ENCODE measurements around the gene C17orf67. TPM values are rescaled to one million over a fixed set of nuclear protein-coding genes. Genes with fewer than 3 reads are reported as not detected.

C17orf67 gene
- total and polyA plus RNA-seq, 2 of the 13 experiments (the other 11 are each of a cell fraction or from before 2014, with no cell fraction given), result 0.41 to 0.86 TPM

DNA sequence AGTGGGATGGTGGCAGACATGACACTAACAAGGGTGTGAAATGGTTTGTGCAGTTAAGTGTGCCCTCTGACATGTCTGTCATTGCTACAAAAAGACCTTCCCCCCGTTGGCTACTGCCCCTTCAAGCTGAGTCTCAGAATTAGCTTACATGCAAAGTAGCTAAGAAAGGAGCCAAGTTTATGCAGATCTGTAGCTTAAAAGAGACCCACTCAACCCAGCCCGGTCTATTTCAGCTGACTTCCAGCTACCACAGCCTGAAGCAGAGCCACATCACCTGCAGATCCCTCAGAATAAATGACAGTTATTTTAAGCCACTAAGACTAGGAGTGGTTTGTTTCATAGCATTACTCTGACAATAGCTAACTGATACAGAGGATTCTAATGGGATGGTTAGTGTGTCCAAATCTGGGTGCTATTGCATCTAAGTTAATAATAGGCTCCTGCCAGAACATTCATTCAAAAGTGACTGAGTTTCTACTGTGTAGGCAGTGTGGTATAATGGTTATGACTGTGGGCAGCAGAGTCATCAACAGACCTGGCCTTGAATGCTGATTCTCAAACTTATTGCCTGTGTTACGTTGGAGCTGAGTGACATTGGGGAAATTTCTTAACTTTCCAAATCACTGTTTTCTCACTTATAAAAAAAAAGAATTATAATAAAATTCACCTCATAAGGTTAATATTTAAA is 11.7 kb downstream of the C17orf67 start:
- no peak overlapping the region for H3K9ac ChIP-seq (ENCODE audit: insufficient read depth, low read depth, low read length)
- H3K27me3 ChIP-seq (ENCODE audit: control insufficient read depth in 1 of 2, insufficient read depth in 2 of 2, low read length in 2 of 2), result peaks cover 0 to 6% of the 10 kb centered on the region in 2 experiments; a peak in 2 of 5 replicates
- ATAC-seq (no peak), DNase-seq (ENCODE audit: low spot score) (no peak), FAIRE-seq (no peak)
- no peak overlapping the region for H2AFZ ChIP-seq (ENCODE audit: low read length)
- H3K4me3 ChIP-seq (replicated peaks in 1 of 3; ENCODE audit: insufficient read depth in 1 of 3, low read depth in 2 of 3, low read length in 3 of 3), result no peak overlapping the region
- ChIA-PET CTCF (ENCODE audit: low intra/inter-chr PET ratio, low total read pairs) (no interaction called here), POLR2A (no interaction called here)
- no peak overlapping the region for H3K4me2 ChIP-seq (ENCODE audit: low read depth, low read length)
- peaks cover 27% of the 10 kb centered on the region for H3K4me1 ChIP-seq (ENCODE audit: insufficient read depth, low read length)
- H3K36me3 ChIP-seq (replicated peaks in 1 of 2; ENCODE audit: control insufficient read depth in 1 of 2, insufficient read depth in 2 of 2, low read length in 2 of 2), result no peaks in the 10 kb centered on the region
- H3K27ac ChIP-seq (ENCODE audit: extremely low read length, insufficient read depth, low read length), result no peak overlapping the region
- no TSS peak for BruUV-seq (replicated peaks)
- in situ Hi-C loops (cut with HindIII; ENCODE audit: extremely low pct_ligation_motif_present, low pct_unique_long_range_greater_than_20kb), result no loop called here
- TF ChIP-seq SP140L (CRISPR knock-in tag; IDR thresholded peaks at IDR 0.05; ENCODE audit: borderline replicate concordance), result no peak
- TF ChIP-seq RBAK (CRISPR knock-in tag; IDR thresholded peaks at IDR 0.05), result peak; percentile 19; the same call in 1 of the 2 replicates
- H4K20me1 ChIP-seq (ENCODE audit: insufficient read depth, low read length), result no peaks in the 10 kb centered on the region
- H3K79me2 ChIP-seq (ENCODE audit: insufficient read depth, low read length), result no peaks in the 10 kb centered on the region
- intact Hi-C loops (cut with micrococcal nuclease; ENCODE audit: unreplicated experiment), result no loop called here
- H3K9me3 ChIP-seq (ENCODE audit: low read length), result no peaks in the 10 kb centered on the region
- WGBS (ENCODE audit: low lambda C conversion rate), result 44% methylated on average over 3 of the region's 3 CpGs

DNA sequence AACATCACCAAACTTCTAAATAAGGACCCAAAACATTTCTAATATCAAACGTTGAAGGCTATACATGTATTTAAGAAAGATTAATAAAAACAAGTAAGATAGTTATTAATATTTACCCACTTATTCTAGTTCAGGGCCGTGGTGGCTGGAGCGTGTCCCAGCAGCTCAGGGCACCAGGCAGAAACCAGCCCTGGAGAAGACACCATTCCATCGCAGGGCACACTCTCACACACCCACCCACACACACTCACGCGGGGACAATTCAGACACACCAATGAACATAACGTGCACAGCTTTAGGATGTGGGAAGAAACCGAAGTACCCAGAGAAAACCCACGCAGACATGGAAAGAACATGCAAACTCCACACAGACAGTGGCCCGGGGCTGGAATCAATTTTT is 13.5 kb downstream of the C17orf67 start:
- Histone ChIP-seq H2AFZ (ENCODE audit: low read length) (no peak overlapping the region), H3K4me1 (ENCODE audit: insufficient read depth, low read length) (peaks cover 21% of the 10 kb centered on the region), H3K27ac (ENCODE audit: extremely low read length, insufficient read depth, low read length) (no peak overlapping the region), H3K4me2 (ENCODE audit: low read depth, low read length) (peak overlapping the region; percentile 72), H3K36me3 (replicated peaks in 1 of 2; ENCODE audit: control insufficient read depth in 1 of 2, insufficient read depth in 2 of 2, low read length in 2 of 2) (no peaks in the 10 kb centered on the region), H3K4me3 (replicated peaks in 1 of 3; ENCODE audit: insufficient read depth in 1 of 3, low read depth in 2 of 3, low read length in 3 of 3) (peak overlapping the region in 1 of 3 experiments; percentile 30; a peak in 2 of 6 replicates), H4K20me1 (ENCODE audit: insufficient read depth, low read length) (no peaks in the 10 kb centered on the region), H3K27me3 (ENCODE audit: control insufficient read depth in 1 of 2, insufficient read depth in 2 of 2, low read length in 2 of 2) (peaks cover 0 to 9% of the 10 kb centered on the region in 2 experiments; a peak in 4 of 5 replicates), H3K9me3 (ENCODE audit: low read length) (no peaks in the 10 kb centered on the region), H3K9ac (ENCODE audit: insufficient read depth, low read depth, low read length) (no peak overlapping the region), H3K79me2 (ENCODE audit: insufficient read depth, low read length) (no peaks in the 10 kb centered on the region)
- no TSS peak for BruUV-seq (replicated peaks)
- FAIRE-seq (no peak), ATAC-seq (peak; percentile 66), DNase-seq (ENCODE audit: low spot score) (no peak)
- POLR2A ChIA-PET, result interaction anchor here (0.6 to 1.6 kb wide), 5 partner anchors 13 to 265 kb away, joined by 3 to 13 read pairs (median 4); partner anchors contain the start of genes AKAP1, C17orf67, DGKE and TRIM25
- TF ChIP-seq, protein P1, sequence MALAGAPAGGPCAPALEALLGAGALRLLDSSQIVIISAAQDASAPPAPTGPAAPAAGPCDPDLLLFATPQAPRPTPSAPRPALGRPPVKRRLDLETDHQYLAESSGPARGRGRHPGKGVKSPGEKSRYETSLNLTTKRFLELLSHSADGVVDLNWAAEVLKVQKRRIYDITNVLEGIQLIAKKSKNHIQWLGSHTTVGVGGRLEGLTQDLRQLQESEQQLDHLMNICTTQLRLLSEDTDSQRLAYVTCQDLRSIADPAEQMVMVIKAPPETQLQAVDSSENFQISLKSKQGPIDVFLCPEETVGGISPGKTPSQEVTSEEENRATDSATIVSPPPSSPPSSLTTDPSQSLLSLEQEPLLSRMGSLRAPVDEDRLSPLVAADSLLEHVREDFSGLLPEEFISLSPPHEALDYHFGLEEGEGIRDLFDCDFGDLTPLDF (CRISPR knock-in tag; IDR thresholded peaks at IDR 0.05), result no peak
- no peak for TF ChIP-seq MYPOP (CRISPR knock-in tag; IDR thresholded peaks at IDR 0.05)
- TF ChIP-seq, protein P2, sequence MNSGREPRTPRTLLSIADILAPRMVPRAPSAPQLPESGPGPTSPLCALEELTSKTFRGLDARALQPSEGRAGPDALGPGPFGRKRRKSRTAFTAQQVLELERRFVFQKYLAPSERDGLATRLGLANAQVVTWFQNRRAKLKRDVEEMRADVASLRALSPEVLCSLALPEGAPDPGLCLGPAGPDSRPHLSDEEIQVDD (CRISPR knock-in tag; IDR thresholded peaks at IDR 0.05; ENCODE audit: borderline replicate concordance), result no peak
- no peak for TF ChIP-seq ZNF446 (CRISPR knock-in tag; IDR thresholded peaks at IDR 0.05)
- TF ChIP-seq MED13 (CRISPR knock-in tag; IDR thresholded peaks at IDR 0.05), result no peak
- 0 out of 2 replicates have a peak, but pooled peaks have one; percentile 44 for TF ChIP-seq ZNF850 (CRISPR knock-in tag; conservative IDR thresholded peaks at IDR 0.05)
- in situ Hi-C loops (cut with HindIII; ENCODE audit: extremely low pct_ligation_motif_present, low pct_unique_long_range_greater_than_20kb), result no loop called here
- intact Hi-C loops (cut with micrococcal nuclease; ENCODE audit: unreplicated experiment), result no loop called here
- 49% methylated on average over 10 of the region's 10 CpGs for WGBS (ENCODE audit: low lambda C conversion rate)
- CTCF ChIA-PET (ENCODE audit: low intra/inter-chr PET ratio, low total read pairs), result interaction anchor here (1.3 to 3.3 kb wide), 4 partner anchors 46 to 141 kb away, joined by 4 to 45 read pairs (median 8); partner anchors contain the start of gene COIL
